AG09309 (cell line): Measurements from ENCODE around the gene PIGL.

Source experiments
- DNase-seq: peaks from one replicate; pipeline ENCODE4 v3.0.0-alpha.2; 2010; ENCODE audit warnings: low read depth
- H3K4me3 ChIP-seq: 2 replicates; pipeline ENCODE4 v1.5.1; 2011; ENCODE audit warnings: mild to moderate bottlenecking, low read depth, low read length, moderate library complexity; ENCODE audit not compliant: control insufficient read depth
- TF ChIP-seq, protein P1 (sequence below): IDR thresholded peaks from 2 replicates; pipeline ENCODE4 v1.5.1; 2011; ENCODE audit warnings: mild to moderate bottlenecking, low read depth, low read length, inconsistent platforms; ENCODE audit not compliant: insufficient read depth, control insufficient read depth; ENCODE audit errors: missing control alignments

Gene PIGL

GRCh38 chr17:16339402-16339801 lies 122.4 kb downstream of the PIGL start:
- TF ChIP-seq, protein P1, sequence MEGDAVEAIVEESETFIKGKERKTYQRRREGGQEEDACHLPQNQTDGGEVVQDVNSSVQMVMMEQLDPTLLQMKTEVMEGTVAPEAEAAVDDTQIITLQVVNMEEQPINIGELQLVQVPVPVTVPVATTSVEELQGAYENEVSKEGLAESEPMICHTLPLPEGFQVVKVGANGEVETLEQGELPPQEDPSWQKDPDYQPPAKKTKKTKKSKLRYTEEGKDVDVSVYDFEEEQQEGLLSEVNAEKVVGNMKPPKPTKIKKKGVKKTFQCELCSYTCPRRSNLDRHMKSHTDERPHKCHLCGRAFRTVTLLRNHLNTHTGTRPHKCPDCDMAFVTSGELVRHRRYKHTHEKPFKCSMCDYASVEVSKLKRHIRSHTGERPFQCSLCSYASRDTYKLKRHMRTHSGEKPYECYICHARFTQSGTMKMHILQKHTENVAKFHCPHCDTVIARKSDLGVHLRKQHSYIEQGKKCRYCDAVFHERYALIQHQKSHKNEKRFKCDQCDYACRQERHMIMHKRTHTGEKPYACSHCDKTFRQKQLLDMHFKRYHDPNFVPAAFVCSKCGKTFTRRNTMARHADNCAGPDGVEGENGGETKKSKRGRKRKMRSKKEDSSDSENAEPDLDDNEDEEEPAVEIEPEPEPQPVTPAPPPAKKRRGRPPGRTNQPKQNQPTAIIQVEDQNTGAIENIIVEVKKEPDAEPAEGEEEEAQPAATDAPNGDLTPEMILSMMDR = no peak
- H3K4me3 ChIP-seq = no peak overlapping the region
- DNase-seq = no peak

GRCh38 chr17:16339959-16340358 lies 122.9 kb downstream of the PIGL start:
- TF ChIP-seq, protein P1 = no peak
- H3K4me3 ChIP-seq = no peak overlapping the region
- no peak for DNase-seq

DNA sequence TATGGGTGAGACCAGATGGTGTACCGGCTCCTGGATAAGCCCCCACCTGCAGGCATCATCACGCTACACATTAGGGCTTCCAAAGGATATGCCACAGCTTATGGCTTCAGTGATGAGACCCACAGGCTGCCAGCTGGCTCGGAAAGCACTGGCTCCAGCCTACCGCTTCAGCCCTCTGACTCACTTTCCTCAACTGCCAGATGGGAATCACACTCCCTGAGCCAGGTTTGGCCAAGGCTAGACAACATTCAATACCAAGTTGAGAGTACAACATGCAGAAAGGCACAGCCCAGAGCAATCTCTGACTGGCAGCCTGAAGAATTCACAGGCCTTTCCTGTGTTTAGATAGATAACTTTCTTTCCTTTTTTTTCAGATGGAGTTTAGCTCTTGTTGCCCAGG lies 126.0 kb downstream of the PIGL start:
- H3K4me3 ChIP-seq = no peak overlapping the region
- no peak for DNase-seq
- TF ChIP-seq, protein P1 = no peak

GRCh38 chr17:16343569-16343968 lies 126.6 kb downstream of the PIGL start:
- DNase-seq = no peak
- no peak overlapping the region for H3K4me3 ChIP-seq
- TF ChIP-seq, protein P1 = no peak

- DNase-seq = no peak
- H3K4me3 ChIP-seq = no peak overlapping the region
- TF ChIP-seq, protein P1 = no peak
Observed at GRCh38 chr17:16345565-16345964, 128.6 kb downstream of the PIGL start.

DNA sequence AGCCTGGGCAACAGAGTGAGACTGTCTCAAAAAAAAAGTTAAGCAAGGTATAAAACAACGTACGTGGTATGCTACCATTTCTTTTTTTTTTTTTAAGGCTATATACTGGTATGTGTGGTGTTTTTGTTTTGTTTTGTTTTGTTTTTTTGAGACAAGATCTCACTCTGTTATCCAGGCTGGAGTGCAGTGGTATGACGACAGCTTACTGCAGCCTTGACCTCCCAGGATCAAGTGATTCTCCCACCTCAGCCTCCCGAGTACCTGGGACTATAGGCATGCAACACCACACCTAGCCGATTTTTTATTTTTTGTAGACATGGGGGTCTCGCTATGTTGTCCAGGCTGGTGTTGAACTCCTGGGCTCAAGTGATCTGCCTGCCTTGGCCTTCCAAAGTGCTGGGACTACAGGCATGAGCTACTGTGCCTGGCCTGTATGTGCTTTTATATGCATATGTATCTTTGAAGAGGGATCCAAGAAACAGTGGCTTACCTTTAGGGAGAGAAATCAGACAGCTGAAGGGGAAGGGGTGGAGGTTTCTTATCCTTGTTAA lies 129.8 kb downstream of the PIGL start:
- TF ChIP-seq, protein P1 = no peak
- no peak overlapping the region for H3K4me3 ChIP-seq
- no peak for DNase-seq

DNA sequence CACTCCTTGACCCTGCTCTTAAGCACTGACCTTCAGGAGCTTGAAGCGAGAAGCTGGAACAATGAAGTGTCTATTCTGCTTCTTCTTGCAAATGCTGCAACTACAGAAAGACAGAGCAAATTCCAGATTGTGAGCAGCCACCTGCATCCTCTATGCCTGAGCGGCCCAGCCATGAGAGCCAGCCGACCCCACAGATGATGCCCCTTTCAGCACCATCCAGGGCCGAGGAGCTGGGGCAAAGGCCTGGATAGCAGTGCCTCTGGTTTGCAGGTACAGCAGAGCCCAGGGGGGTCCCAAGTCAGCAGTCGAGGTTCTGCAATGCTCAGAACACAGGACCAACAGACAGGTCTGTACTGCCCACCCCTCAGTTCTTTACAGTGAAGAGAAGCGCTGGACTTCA lies 131.6 kb downstream of the PIGL start:
- no peak for DNase-seq
- TF ChIP-seq, protein P1 = no peak
- no peak overlapping the region for H3K4me3 ChIP-seq
